Thyroid gland (tissue), 4 donors: ENCODE results near the gene KCNMB2.

Source experiments
- POLR2A ChIP-seq, 2 donors: fragments of 450-650 bp; IDR thresholded peaks; one replicate each; pipeline ENCODE4 v1.6.1; 2017; ENCODE audit warnings: antibody characterized with exemption in 2 of 2, mild to moderate bottlenecking in 2 of 2, moderate library complexity in 1 of 2
- TF ChIP-seq, protein P1 (sequence below), 6 experiments: fragments of 200-600 bp in 3 of 6; fragments of 450-650 bp in 3 of 6; sonication (generic) in 3 of 6; IDR thresholded peaks; one replicate each; pipeline ENCODE4 v1.5.1; 2016 to 2019; ENCODE audit warnings: antibody characterized with exemption in 6 of 6, mild to moderate bottlenecking in 2 of 6, inconsistent platforms in 1 of 6, moderate library complexity in 1 of 6

DNA sequence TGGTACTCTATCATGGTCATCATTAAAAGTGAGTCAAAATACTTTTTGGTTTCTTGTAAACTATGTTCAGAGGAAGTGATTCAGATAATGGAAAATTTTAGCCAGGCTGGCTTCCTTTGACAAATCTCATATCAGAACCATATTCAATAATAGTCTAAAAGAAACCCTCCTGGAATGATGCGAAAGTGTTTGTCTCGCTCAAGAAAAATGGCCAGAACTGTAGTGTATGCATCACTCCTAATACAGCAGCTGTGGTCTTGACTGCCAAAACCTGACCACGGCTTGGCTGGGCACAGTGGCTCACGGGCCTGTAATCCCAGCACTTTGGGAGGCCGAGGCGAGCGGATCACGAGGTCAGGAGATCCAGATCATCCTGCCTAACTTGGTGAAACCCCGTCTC, 35.6 kb upstream of the KCNMB2 start:
- TF ChIP-seq, protein P1, sequence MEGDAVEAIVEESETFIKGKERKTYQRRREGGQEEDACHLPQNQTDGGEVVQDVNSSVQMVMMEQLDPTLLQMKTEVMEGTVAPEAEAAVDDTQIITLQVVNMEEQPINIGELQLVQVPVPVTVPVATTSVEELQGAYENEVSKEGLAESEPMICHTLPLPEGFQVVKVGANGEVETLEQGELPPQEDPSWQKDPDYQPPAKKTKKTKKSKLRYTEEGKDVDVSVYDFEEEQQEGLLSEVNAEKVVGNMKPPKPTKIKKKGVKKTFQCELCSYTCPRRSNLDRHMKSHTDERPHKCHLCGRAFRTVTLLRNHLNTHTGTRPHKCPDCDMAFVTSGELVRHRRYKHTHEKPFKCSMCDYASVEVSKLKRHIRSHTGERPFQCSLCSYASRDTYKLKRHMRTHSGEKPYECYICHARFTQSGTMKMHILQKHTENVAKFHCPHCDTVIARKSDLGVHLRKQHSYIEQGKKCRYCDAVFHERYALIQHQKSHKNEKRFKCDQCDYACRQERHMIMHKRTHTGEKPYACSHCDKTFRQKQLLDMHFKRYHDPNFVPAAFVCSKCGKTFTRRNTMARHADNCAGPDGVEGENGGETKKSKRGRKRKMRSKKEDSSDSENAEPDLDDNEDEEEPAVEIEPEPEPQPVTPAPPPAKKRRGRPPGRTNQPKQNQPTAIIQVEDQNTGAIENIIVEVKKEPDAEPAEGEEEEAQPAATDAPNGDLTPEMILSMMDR (IDR thresholded peaks at IDR 0.05) = no peak
- no peak for TF ChIP-seq POLR2A (IDR thresholded peaks at IDR 0.05)
